ENCODE data around the gene CHAC1.

GRCh38 chr15:40984964-40985363 is 31.7 kb downstream of the CHAC1 start:
- no peak for TF ChIP-seq POLR2A (IDR thresholded peaks at IDR 0.05)
- TF ChIP-seq CTCF (IDR thresholded peaks at IDR 0.05 in 8 of 11, conservative IDR thresholded peaks at IDR 0.05 in 3 of 11), result no peak
- no peak for TF ChIP-seq POLR2AphosphoS5 (IDR thresholded peaks at IDR 0.05)
